DND-41 (cell line): ENCODE data around the gene BAHD1.

Experiments
- ATAC-seq: fragments of 200-7000 bp; cut with Tn5 transposase; 3 replicates; pipeline ENCODE4 v1.9.1; 2021; ENCODE audit warnings: low read depth; ENCODE audit not compliant: insufficient read depth
- DNase-seq: peaks from one replicate; pipeline ENCODE4 v3.0.0-alpha.2; 2020
- H2AFZ ChIP-seq: 2 replicates; pipeline ENCODE4 v1.6.0; 2012; ENCODE audit warnings: low read depth, low read length
- H3K27ac ChIP-seq: 2 replicates; pipeline ENCODE4 v1.5.1; 2012; ENCODE audit warnings: low read length, inconsistent platforms
- H3K27me3 ChIP-seq: fragments of 200-600 bp; sonication (generic); 2 replicates; pipeline ENCODE4 v1.6.0; 2012; ENCODE audit warnings: low read length, mild to moderate bottlenecking, inconsistent platforms; ENCODE audit not compliant: insufficient read depth, poor library complexity
- H3K36me3 ChIP-seq: 2 replicates; pipeline ENCODE4 v1.5.1; 2012; ENCODE audit warnings: low read length, inconsistent platforms; ENCODE audit not compliant: insufficient read depth
- H3K4me1 ChIP-seq: 2 replicates; pipeline ENCODE4 v1.5.1; 2012; ENCODE audit warnings: mild to moderate bottlenecking, low read length; ENCODE audit not compliant: insufficient read depth
- H3K4me2 ChIP-seq: 2 replicates; pipeline ENCODE4 v1.6.0; 2012; ENCODE audit warnings: mild to moderate bottlenecking, moderate library complexity, low read length, inconsistent platforms; ENCODE audit not compliant: insufficient read depth
- H3K4me3 ChIP-seq, 2 experiments: fragments of 200-600 bp in 1 of 2; shearing (Covaris generic) in 1 of 2; 2 replicates each; pipeline ENCODE4 v1.5.1; 2012 to 2016; ENCODE audit warnings: inconsistent platforms in 2 of 2, low read length in 2 of 2, mild to moderate bottlenecking in 2 of 2, low read depth in 1 of 2, moderate library complexity in 1 of 2
- H3K79me2 ChIP-seq: 2 replicates; pipeline ENCODE4 v1.6.0; 2012; ENCODE audit warnings: low read length, inconsistent platforms; ENCODE audit not compliant: insufficient read depth
- H3K9ac ChIP-seq: 2 replicates; pipeline ENCODE4 v1.6.0; 2012; ENCODE audit warnings: low read depth, mild to moderate bottlenecking, inconsistent platforms, low read length, moderate library complexity
- H3K9me3 ChIP-seq: 2 replicates; pipeline ENCODE4 v1.5.1; 2012; ENCODE audit warnings: low read length, moderate library complexity, mild to moderate bottlenecking, inconsistent platforms; ENCODE audit not compliant: insufficient read depth, severe bottlenecking
- H4K20me1 ChIP-seq: 2 replicates; pipeline ENCODE4 v1.6.0; 2012; ENCODE audit warnings: low read length; ENCODE audit not compliant: insufficient read depth
- EZH2 ChIP-seq: IDR thresholded peaks from 3 replicates; pipeline ENCODE4 v1.6.1; 2012; ENCODE audit warnings: borderline replicate concordance, low read depth, mild to moderate bottlenecking, moderate library complexity, low read length, inconsistent platforms; ENCODE audit not compliant: severe bottlenecking
- TF ChIP-seq, protein P1 (sequence below): IDR thresholded peaks from 2 replicates; pipeline ENCODE4 v1.5.1; 2012; ENCODE audit warnings: borderline replicate concordance, low read length, moderate library complexity, mild to moderate bottlenecking; ENCODE audit not compliant: poor library complexity, severe bottlenecking; ENCODE audit errors: extremely low read depth

The BAHD1 gene

DNA sequence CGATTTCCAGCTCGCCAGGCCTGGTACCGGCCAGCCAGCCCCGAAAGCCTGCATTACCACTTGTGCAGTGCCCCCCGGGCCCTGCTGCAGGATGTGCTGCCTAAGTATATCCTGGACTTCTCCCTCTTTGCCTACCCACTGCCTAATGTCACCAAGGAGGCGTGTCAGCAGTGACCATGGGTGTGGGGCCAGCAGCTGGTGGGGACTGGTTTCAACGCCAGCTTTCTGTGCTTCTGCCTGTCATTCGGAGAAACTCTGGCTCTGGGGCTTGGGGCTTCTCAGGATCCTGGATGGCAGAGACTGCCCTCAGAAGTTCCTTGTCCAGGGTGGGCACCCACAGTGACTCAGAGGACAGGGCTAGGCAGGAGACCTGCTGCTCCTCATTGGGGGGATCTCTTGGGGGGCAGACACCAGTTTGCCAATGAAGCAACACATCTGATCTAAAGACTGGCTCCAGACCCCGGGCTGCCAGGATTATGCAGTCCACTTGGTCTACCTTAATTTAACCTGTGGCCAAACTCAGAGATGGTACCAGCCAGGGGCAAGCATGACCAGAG, 31.5 kb downstream of the BAHD1 start:
- Histone ChIP-seq H3K4me3 (peak overlapping the region in 1 of 2 experiments; percentile 62; a peak in 2 of 4 replicates), H3K27me3 (no peaks in the 10 kb centered on the region), H3K4me2 (peak overlapping the region; percentile 74), H3K27ac (no peak overlapping the region), H3K36me3 (0 out of 2 replicates have a peak, but pooled peaks cover 2% of the 10 kb centered on the region), H3K4me1 (peaks cover 25% of the 10 kb centered on the region), H3K9ac (peak overlapping the region; percentile 65; the same call in 1 of the 2 replicates), H4K20me1 (no peaks in the 10 kb centered on the region), H3K9me3 (no peaks in the 10 kb centered on the region), H2AFZ (no peak overlapping the region), H3K79me2 (peaks cover 7% of the 10 kb centered on the region)
- TF ChIP-seq, protein P1, sequence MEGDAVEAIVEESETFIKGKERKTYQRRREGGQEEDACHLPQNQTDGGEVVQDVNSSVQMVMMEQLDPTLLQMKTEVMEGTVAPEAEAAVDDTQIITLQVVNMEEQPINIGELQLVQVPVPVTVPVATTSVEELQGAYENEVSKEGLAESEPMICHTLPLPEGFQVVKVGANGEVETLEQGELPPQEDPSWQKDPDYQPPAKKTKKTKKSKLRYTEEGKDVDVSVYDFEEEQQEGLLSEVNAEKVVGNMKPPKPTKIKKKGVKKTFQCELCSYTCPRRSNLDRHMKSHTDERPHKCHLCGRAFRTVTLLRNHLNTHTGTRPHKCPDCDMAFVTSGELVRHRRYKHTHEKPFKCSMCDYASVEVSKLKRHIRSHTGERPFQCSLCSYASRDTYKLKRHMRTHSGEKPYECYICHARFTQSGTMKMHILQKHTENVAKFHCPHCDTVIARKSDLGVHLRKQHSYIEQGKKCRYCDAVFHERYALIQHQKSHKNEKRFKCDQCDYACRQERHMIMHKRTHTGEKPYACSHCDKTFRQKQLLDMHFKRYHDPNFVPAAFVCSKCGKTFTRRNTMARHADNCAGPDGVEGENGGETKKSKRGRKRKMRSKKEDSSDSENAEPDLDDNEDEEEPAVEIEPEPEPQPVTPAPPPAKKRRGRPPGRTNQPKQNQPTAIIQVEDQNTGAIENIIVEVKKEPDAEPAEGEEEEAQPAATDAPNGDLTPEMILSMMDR = no peak
- no peak for TF ChIP-seq EZH2
- ATAC-seq (no peak), DNase-seq (no peak)

DNA sequence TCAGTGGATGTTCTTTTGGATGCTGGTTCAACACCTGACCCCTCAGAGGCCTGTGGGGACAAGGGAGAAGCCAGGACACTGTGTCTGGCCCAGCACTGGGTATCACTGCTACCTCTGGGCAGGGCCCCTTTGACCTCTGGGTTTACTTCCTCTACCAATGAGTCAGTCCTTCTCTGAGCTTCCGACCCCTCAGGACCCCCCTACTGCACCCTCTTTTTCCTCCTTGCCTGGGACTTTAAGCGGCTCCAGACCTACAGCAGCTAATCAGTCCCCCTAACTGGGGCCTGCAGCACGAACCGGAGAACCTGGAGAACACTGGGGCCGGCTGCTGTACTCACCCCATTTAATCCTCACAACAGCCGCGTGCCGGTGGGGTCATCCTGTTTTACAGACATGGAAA, 33.8 kb downstream of the BAHD1 start:
- Histone ChIP-seq H3K4me3 (no peak overlapping the region), H3K79me2 (peaks cover 7% of the 10 kb centered on the region), H3K4me2 (no peak overlapping the region), H3K36me3 (no peaks in the 10 kb centered on the region), H3K27ac (no peak overlapping the region), H3K9ac (no peak overlapping the region), H3K9me3 (no peaks in the 10 kb centered on the region), H3K4me1 (peaks cover 25% of the 10 kb centered on the region), H3K27me3 (no peaks in the 10 kb centered on the region), H2AFZ (no peak overlapping the region), H4K20me1 (no peaks in the 10 kb centered on the region)
- no peak for TF ChIP-seq EZH2
- TF ChIP-seq, protein P1 = no peak
- no peak for DNase-seq
- no peak for ATAC-seq

DNA sequence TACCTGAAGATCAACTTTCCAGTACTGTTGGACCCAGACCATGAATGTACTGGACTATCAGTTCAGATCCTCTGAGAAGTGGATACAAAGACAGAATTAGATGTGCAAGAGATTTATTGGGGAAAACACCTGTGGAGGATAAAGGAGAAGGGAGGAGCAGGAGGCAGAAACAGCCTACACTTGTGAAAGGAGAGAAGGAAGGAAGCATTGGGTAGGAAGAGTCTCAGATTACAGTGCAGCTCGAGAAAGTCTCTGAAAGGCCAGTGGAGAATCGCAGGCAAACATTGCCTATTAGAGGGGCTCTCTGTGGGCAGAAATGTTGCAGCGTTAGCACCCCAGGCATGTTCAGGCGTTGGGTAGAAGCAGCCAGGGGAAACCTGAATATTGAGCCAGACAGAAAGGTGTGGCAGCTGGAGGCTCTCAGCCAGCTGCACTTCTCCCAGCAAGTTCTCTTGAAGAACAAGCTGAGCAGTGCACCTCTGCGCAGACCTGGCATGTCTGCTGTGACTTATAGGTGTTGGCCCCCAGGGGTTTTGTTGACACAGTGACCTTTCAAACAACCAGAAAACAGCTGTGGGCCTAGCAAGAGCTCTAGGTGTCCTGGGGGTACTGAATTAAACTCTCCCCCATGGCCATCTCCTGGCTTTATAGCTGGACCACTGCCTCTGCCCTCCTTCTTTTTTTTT, 37.0 kb downstream of the BAHD1 start:
- H3K9me3 ChIP-seq = no peaks in the 10 kb centered on the region
- TF ChIP-seq, protein P1 = no peak
- TF ChIP-seq EZH2 = no peak
- H3K9ac ChIP-seq = no peak overlapping the region
- no peak overlapping the region for H3K27ac ChIP-seq
- ATAC-seq (no peak), DNase-seq (no peak)
- H3K27me3 ChIP-seq = no peaks in the 10 kb centered on the region
- H2AFZ ChIP-seq = no peak overlapping the region
- no peaks in the 10 kb centered on the region for H4K20me1 ChIP-seq
- H3K79me2 ChIP-seq = no peaks in the 10 kb centered on the region
- peaks cover under 1% of the 10 kb centered on the region; the same call in 1 of the 2 replicates for H3K4me1 ChIP-seq
- no peaks in the 10 kb centered on the region for H3K36me3 ChIP-seq
- no peak overlapping the region for H3K4me2 ChIP-seq
- H3K4me3 ChIP-seq = no peak overlapping the region
